HepG2 (cell line): ENCODE measurements around the gene PPP1R14D. TPM values are rescaled to one million over a fixed set of nuclear protein-coding genes. Genes with fewer than 3 reads are reported as not detected.

ENCODE experiments used
- CBX1 ChIP-seq: IDR thresholded peaks from one replicate; pipeline ENCODE4 v1.6.1; 2016; ENCODE audit warnings: antibody characterized with exemption, low read depth
- CREB1 ChIP-seq, 2 experiments: fragments of 450-650 bp in 1 of 2; IDR thresholded peaks; 2 replicates each; pipeline ENCODE4 v1.6.1; 2016 to 2017; ENCODE audit warnings: control low read depth in 1 of 2, mild to moderate bottlenecking in 1 of 2, missing compliant biosample characterization in 1 of 2, missing genetic modification characterization in 1 of 2
- DBP ChIP-seq: sonication (generic); formaldehyde crosslinking; IDR thresholded peaks from 2 replicates; pipeline ENCODE4 v1.4.0; 2020; ENCODE audit warnings: missing genetic modification reagents; ENCODE audit errors: not compliant biosample characterization
- DNMT3B ChIP-seq: conservative IDR thresholded peaks from 2 replicates; pipeline ENCODE4 v1.6.1; 2016; ENCODE audit warnings: missing biosample characterization, control low read depth
- GMEB1 ChIP-seq: sonication (generic); formaldehyde crosslinking; IDR thresholded peaks from 2 replicates; pipeline ENCODE4 v1.5.1; 2020; ENCODE audit warnings: missing genetic modification reagents, mild to moderate bottlenecking, borderline replicate concordance
- HIC2 ChIP-seq: sonication (generic); formaldehyde crosslinking; IDR thresholded peaks from 2 replicates; pipeline ENCODE4 v1.9.0; 2022; ENCODE audit warnings: low read depth, missing genetic modification reagents
- NCOR1 ChIP-seq: fragments of 200-600 bp; sonication (generic); IDR thresholded peaks from 2 replicates; pipeline ENCODE4 v1.7.0; 2017; ENCODE audit warnings: antibody characterized with exemption, low read length, borderline replicate concordance
- PPARG ChIP-seq: conservative IDR thresholded peaks from 2 replicates; pipeline ENCODE4 v1.6.1; 2016; ENCODE audit warnings: missing biosample characterization, missing genetic modification reagents
- SUZ12 ChIP-seq: fragments of 150-350 bp; IDR thresholded peaks from 2 replicates; pipeline ENCODE4 v1.6.1; 2014; ENCODE audit warnings: low read depth, low read length
- U2AF2 ChIP-seq: fragments of 200-400 bp; formaldehyde crosslinking; IDR thresholded peaks from 2 replicates; pipeline ENCODE4 v1.6.1; 2017; ENCODE audit warnings: low read depth, mild to moderate bottlenecking, low read length
- ZEB1 ChIP-seq: IDR thresholded peaks from 2 replicates; pipeline ENCODE4 v1.6.1; 2012; ENCODE audit warnings: mild to moderate bottlenecking, low read depth, inconsistent platforms; ENCODE audit not compliant: insufficient replicate concordance
- ZNF12 ChIP-seq: sonication (generic); formaldehyde crosslinking; IDR thresholded peaks from 2 replicates; pipeline ENCODE4 v1.5.0; 2020; ENCODE audit warnings: missing genetic modification reagents
- ZNF17 ChIP-seq: sonication (generic); formaldehyde crosslinking; IDR thresholded peaks from 2 replicates; pipeline ENCODE4 v1.5.0; 2020; ENCODE audit warnings: mild to moderate bottlenecking, missing genetic modification reagents
- ZNF432 ChIP-seq: sonication (generic); formaldehyde crosslinking; IDR thresholded peaks from 2 replicates; pipeline ENCODE4 v1.5.0; 2020; ENCODE audit warnings: missing genetic modification reagents, mild to moderate bottlenecking, borderline replicate concordance
- ZNF547 ChIP-seq: sonication (generic); formaldehyde crosslinking; IDR thresholded peaks from 2 replicates; pipeline ENCODE4 v1.5.1; 2020; ENCODE audit warnings: mild to moderate bottlenecking, missing genetic modification reagents
- ZNF841 ChIP-seq: sonication (generic); formaldehyde crosslinking; IDR thresholded peaks from 2 replicates; pipeline ENCODE4 v1.8.1; 2023; ENCODE audit warnings: missing genetic modification reagents, borderline replicate concordance
- polyA plus RNA-seq, 8 experiments: library from polyadenylated mRNA; depleted of rRNA in 3 of 8; stranded (reverse) in 7 of 8; unstranded in 1 of 8; fragments of >200 nt; fragmentation: Illumina TruSeq in 4 of 8; extraction: Trizol in 4 of 8; gene quantifications; 2 replicates each; pipeline versions ENCODE4 v1.2.1 to v1.2.3, GENCODE V29; 2011 to 2016; ENCODE audit warnings: low read depth in 4 of 8, missing spikeins in 1 of 8, mixed read lengths in 1 of 8; ENCODE audit not compliant: insufficient read depth in 1 of 8
- total RNA-seq, 5 experiments: library from RNA; depleted of rRNA; stranded (reverse); fragments of >200 nt; fragmentation: Illumina TruSeq; extraction: Trizol; gene quantifications; 2 replicates each; pipeline ENCODE4 v1.2.3, GENCODE V29; 2016; ENCODE audit warnings: low read depth in 1 of 5
- TF ChIP-seq, protein P1 (sequence below): sonication (generic); formaldehyde crosslinking; IDR thresholded peaks from 2 replicates; pipeline ENCODE4 v1.8.1; 2023; ENCODE audit warnings: mild to moderate bottlenecking, missing genetic modification reagents
- TF ChIP-seq, protein P2 (sequence below): IDR thresholded peaks from 2 replicates; pipeline ENCODE4 v1.6.1; 2016; ENCODE audit warnings: low read depth, missing genetic modification reagents, missing compliant biosample characterization

PPP1R14D gene
- total and polyA plus RNA-seq, 2 of the 13 experiments (the other 11 are each of a cell fraction or from before 2014, with no cell fraction given) = 0.53 to 0.55 TPM

- TF ChIP-seq HIC2 (CRISPR knock-in tag) = no peak
- TF ChIP-seq CBX1 = no peak
- TF ChIP-seq NCOR1 = no peak
- TF ChIP-seq, protein P1, sequence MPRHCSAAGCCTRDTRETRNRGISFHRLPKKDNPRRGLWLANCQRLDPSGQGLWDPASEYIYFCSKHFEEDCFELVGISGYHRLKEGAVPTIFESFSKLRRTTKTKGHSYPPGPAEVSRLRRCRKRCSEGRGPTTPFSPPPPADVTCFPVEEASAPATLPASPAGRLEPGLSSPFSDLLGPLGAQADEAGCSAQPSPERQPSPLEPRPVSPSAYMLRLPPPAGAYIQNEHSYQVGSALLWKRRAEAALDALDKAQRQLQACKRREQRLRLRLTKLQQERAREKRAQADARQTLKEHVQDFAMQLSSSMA = no peak
- no peak for TF ChIP-seq ZNF547 (CRISPR knock-in tag)
- TF ChIP-seq PPARG (CRISPR knock-in tag) = no peak
- TF ChIP-seq ZNF841 (CRISPR knock-in tag) = no peak
- TF ChIP-seq SUZ12 = no peak
- TF ChIP-seq ZNF12 (CRISPR knock-in tag) = no peak
- no peak for TF ChIP-seq U2AF2
- TF ChIP-seq ZNF432 (CRISPR knock-in tag) = no peak
- no peak for TF ChIP-seq DNMT3B (CRISPR knock-in tag)
- TF ChIP-seq ZEB1 = no peak
- no peak for TF ChIP-seq CREB1 (IDR thresholded peaks at IDR 0.05)
- TF ChIP-seq CREB1 (CRISPR knock-in tag; IDR thresholded peaks at IDR 0.05) = no peak
- no peak for TF ChIP-seq ZNF17
- no peak for TF ChIP-seq DBP (CRISPR knock-in tag)
- no peak for TF ChIP-seq GMEB1 (CRISPR knock-in tag)
- TF ChIP-seq, protein P2, sequence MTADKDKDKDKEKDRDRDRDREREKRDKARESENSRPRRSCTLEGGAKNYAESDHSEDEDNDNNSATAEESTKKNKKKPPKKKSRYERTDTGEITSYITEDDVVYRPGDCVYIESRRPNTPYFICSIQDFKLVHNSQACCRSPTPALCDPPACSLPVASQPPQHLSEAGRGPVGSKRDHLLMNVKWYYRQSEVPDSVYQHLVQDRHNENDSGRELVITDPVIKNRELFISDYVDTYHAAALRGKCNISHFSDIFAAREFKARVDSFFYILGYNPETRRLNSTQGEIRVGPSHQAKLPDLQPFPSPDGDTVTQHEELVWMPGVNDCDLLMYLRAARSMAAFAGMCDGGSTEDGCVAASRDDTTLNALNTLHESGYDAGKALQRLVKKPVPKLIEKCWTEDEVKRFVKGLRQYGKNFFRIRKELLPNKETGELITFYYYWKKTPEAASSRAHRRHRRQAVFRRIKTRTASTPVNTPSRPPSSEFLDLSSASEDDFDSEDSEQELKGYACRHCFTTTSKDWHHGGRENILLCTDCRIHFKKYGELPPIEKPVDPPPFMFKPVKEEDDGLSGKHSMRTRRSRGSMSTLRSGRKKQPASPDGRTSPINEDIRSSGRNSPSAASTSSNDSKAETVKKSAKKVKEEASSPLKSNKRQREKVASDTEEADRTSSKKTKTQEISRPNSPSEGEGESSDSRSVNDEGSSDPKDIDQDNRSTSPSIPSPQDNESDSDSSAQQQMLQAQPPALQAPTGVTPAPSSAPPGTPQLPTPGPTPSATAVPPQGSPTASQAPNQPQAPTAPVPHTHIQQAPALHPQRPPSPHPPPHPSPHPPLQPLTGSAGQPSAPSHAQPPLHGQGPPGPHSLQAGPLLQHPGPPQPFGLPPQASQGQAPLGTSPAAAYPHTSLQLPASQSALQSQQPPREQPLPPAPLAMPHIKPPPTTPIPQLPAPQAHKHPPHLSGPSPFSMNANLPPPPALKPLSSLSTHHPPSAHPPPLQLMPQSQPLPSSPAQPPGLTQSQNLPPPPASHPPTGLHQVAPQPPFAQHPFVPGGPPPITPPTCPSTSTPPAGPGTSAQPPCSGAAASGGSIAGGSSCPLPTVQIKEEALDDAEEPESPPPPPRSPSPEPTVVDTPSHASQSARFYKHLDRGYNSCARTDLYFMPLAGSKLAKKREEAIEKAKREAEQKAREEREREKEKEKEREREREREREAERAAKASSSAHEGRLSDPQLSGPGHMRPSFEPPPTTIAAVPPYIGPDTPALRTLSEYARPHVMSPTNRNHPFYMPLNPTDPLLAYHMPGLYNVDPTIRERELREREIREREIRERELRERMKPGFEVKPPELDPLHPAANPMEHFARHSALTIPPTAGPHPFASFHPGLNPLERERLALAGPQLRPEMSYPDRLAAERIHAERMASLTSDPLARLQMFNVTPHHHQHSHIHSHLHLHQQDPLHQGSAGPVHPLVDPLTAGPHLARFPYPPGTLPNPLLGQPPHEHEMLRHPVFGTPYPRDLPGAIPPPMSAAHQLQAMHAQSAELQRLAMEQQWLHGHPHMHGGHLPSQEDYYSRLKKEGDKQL (CRISPR knock-in tag) = no peak
Observed at GRCh38 chr15:40857601-40858341, 29.3 kb upstream of the PPP1R14D start (continued).
